ENCODE measurements around the gene TRPC4.

TRPC4 gene

GRCh38 chr13:37715606-37716015, 154.0 kb downstream of the TRPC4 start:
- no peak for DNase-seq

GRCh38 chr13:37709318-37709717, 160.3 kb downstream of the TRPC4 start:
- DNase-seq = no peak

DNA sequence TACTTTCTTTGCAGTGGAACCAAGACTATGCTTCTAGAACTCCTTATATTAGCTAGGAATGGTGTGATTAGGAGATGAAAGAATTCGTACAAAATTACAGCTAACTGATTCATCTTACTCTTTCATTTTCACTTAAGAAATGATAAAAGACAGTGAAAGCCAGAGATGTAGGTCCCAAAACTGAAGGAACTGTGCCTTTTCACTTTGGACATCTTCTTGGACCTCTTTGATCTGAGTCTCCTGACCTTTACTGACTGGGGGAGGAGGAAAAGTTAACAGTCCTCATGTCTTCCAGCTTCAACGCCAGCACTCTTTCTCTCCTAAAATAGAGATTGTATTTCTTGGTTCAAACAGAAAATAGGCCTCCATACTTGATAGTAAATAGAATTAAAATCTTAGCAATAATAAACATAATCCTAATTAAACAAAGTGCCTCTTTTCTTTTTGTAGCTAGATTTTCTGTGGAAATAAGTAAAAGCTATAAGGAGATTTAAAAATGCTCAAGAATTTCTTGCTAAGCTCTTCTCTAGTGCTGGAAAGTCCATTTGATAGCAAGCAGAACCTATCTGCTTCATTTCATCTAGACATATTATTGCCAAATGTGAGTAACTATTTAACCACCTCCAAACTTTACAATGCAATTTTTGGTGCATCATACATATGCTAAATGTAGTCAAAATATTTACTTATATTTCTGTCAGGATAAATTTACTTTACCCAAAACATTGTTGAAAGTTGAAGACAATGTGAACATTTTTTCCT, 161.7 kb downstream of the TRPC4 start:
- DNase-seq = no peak

DNA sequence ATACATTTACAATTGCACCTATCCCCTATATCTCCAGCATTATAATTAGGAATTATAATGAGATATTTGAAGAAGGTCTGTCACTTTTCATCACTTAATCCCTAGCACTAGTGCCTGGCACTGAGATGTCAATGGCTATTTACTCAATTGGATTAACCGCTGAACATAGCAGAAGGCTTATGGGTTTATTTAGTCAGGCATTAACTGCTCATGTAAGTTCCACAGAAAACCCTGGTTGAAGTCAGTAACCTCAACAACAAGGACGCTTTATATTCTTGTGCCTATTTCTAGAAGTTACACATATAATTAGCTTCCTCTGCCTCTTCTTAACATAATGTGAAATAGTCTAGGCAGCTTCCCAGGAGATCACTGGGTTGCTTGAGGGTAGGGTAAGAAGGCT, 163.5 kb downstream of the TRPC4 start:
- DNase-seq = no peak

DNA sequence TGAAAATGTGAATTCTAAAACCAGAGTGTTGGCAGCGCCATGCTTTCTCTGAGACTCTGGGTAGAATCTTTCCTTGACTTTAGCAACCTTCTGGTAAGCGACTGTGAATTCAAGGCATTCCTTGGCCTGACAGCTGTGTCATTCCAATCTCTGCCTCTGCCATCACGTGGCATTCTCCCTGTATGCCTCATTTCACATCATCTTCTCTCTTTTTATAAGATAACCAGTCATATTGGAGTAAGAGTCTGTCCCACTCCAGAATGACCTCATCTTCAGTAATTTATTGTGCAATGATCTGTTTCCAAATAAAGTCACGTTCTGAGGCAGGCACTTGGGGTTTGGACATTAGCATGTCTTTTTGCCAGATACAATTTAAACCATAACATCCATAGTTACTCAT, 167.6 kb downstream of the TRPC4 start:
- no peak for DNase-seq

- no peak for DNase-seq
These were observed 168.3 kb downstream of the TRPC4 start for GRCh38 chr13:37701306-37701705.

- DNase-seq = no peak
These were observed 168.7 kb downstream of the TRPC4 start for GRCh38 chr13:37700887-37701286.

DNA sequence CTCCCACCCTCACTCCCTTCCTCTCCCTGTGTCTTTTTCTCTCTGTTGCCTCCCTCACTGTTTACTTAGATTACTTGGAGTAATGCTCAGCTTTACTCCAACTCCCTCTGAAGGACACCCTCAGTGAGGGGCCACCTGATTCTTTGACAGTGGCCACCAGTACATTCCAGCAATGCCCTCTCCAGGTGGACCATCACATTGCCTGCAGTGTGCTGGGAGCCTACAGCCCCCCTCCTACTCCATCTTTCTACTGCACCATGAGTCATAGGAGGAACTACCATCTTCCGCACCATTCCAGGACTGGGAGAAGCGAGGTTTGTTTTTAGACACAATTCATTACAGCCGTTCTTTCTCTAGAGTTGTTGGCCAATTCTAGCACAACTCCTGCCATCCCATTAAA, 174.4 kb downstream of the TRPC4 start:
- DNase-seq = no peak

GRCh38 chr13:37690361-37690760, 179.2 kb downstream of the TRPC4 start:
- no peak for DNase-seq

GRCh38 chr13:37686501-37686900, 183.1 kb downstream of the TRPC4 start:
- DNase-seq = no peak

- no peak for DNase-seq
These were observed 184.4 kb downstream of the TRPC4 start for GRCh38 chr13:37685206-37685605.

DNA sequence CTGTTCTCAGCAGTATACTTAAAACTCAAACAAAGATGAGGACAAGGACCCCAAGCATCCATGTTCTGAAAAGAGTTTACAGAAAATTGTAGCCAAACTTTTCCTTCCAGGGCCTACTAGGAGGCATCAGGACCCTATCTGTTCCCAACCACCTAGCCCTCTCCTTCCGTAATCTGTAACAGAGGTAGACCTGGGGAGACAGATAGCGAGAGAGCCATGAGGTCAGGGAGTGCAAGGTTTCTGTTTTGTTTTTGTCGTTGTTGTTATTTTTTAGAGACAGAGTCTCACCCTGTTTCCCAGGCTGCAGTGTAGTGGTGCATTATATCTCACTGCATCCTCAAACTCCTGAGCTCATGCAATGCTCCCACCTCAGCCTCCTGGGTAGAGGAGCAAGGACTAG, 187.1 kb downstream of the TRPC4 start:
- no peak for DNase-seq

GRCh38 chr13:37681281-37682032, 188.1 kb downstream of the TRPC4 start:
- no peak for DNase-seq

DNA sequence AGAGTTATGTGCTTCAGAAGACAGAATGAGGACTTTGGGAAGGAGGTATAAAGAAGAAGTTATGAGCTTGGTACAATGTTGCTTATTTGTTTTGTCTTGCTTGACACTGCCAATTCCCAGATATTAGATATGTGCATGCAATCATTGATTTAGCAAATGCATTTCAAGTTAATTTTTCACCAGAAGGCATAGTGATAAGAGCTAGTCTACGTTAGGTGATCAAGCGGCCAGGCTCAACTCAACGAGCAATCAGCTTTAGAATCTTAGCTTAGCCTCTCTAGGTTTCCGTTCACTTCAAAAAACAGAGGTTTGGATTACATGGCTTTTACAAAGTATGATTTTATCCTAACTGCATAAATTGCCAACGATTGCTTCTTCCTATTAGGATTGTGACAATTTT, 189.4 kb downstream of the TRPC4 start:
- DNase-seq = no peak

DNA sequence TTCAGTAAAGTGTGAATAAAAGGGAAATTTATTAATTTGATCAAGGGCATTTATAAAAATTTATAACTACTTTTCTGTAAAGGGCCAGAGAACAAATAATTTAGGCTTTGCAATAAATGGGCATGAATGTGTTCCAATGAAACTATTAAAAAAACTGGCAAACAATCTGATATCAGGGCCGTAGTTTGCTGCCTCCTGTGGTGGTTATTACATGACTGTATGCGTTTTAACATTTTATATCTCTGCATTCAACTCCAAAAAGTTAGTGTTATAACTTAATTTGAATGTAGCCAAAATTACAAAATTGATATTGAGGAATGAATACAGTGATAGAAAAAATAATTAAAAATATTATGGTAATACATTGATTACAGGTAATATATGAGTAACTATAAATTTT, 190.5 kb downstream of the TRPC4 start:
- no peak for DNase-seq

DNA sequence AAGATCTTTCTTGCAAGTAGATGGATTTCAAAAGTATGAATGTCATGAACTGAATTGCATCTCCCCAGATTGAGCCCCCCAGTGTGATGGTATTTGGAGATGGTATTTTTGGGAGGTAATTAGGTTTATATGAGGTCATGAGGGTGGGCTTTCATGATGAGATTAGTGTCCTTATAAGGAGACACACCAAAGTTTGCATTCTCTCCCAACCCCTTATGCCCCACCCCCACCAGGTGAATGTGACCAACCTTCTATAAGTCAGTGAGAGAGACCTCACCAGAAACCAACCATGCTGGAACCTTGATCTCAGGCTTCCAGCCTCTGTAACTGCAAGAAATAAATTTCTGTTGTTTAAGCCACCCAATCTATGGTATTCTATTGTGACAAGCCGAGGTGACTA, 199.7 kb downstream of the TRPC4 start:
- no peak for DNase-seq

DNA sequence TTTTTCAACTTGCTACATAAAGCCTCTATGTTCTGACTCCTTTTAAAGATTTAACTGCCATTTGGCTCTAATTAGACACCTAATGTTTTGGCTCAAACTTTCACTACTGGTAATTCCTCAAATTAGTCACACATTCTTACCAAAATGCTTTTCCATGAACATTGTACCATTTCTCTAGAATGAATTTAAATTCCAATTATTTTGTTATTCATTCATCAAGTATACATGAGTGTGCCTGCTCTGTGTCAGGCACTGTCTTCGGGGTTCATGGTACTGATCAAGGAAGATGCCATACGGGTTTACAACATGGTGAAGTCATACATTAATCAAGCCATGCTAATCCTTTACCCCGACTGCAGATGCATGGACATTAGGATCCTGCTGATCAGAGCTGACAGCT, 201.9 kb downstream of the TRPC4 start:
- no peak for DNase-seq

DNA sequence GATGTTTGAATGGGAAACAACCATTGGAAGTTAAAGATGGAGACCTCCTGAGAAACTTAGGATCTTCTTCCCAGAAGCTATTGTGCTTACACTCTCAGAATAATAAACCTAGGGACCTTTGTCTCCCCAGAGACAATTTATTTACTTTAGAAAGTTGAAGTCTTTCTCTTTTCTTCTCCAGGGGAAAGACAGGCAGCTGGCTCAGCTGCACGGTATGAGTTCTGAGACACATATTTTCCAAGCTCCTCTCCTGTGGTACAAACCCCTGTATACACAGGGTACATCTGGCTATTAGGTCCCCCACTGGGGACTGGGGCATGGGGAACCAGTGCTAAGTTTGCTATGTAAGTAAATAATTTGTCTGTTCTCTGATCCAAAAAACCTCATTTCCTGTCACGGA, 203.5 kb downstream of the TRPC4 start:
- no peak for DNase-seq

- no peak for DNase-seq
These were observed 204.2 kb downstream of the TRPC4 start for GRCh38 chr13:37665420-37665819.

DNA sequence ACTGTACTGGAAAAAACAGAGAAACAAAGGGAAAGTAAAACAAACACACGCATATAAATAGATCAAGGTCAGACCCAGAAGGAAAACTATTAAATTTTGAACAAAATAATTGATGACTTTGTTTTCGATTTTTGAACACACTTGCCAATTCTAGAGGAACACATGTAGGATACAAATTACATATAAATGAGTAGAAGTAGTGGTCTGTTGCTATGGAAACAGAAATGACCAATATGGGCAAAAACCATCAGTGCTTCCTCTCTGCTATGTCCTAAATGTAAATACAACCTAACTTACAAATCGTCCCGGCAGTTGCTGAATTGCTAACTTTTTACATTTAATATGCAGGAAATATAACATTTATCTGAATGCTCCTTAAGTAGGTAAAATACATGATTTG, 205.8 kb downstream of the TRPC4 start:
- no peak for DNase-seq

- no peak for DNase-seq
These were observed 206.9 kb downstream of the TRPC4 start for GRCh38 chr13:37662624-37663023.

DNA sequence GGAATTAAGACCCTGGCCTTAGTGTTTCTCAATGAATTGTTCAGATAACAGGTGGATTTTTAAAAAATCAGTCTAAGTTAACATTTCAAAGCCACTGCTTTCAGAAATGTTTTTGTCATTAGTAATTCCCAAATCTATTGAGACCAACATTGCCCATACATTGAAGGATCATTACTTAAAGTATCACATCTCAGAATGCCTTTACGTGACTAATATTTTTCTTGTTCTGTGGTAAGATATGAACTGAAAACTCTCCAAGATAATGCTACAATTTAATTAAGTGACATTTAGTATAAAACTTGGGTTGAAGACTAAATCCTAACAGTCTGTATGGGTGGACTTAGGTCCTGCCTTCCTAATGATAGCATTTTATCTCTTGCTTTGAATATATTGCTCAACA, 211.6 kb downstream of the TRPC4 start:
- no peak for DNase-seq

- DNase-seq = no peak
These were observed 212.4 kb downstream of the TRPC4 start for GRCh38 chr13:37657134-37657533.

DNA sequence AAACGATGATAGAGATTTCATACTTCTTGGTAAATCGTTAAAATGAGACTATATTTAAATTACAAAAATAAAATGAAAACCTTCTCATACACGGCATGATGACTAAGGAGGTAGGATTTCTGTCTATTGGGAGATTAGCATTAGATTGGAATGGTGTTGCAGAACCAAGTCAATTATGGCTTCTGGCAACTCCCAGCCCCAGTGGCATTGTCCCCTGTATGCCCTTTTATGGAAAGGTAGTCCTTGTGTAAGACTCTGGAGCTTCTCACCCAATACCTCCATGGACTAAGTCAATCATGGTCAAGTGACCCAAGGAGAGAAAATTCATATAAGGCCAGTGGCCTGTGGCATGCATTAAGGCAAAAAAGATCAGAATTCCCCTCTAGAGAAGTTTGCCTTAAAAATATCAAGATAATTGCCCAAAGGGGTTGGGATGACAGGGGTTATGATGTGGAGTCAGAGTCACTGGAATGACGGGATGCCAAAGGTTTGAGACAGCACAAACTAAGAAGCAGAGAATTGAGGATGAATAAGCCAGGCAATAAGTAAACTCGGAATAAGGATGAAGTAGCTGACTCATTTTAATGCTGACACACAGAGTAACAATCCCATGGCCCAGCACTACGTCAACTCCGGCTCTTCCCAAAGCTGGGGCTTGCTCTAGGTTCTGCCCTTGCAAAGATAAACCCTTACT, 213.2 kb downstream of the TRPC4 start:
- DNase-seq = no peak
